Mesothelial cell of epicardium (in vitro differentiated cells): ENCODE data around the gene ATAD2B. TPM values are rescaled to one million over a fixed set of nuclear protein-coding genes. Genes with fewer than 3 reads are reported as not detected.

ENCODE experiments used
- DNase-seq, 2 experiments: peaks; one replicate each; pipeline ENCODE4 v3.0.0; 2021; ENCODE audit warnings: low spot score in 2 of 2; ENCODE audit not compliant: unreplicated experiment in 2 of 2
- H3K27ac Mint-ChIP-seq: 2 replicates; pipeline ENCODE4 v1.8.0; 2021; ENCODE audit warnings: mixed read lengths
- H3K27me3 Mint-ChIP-seq: 2 replicates; pipeline ENCODE4 v1.8.0; 2021; ENCODE audit warnings: low read depth, mixed read lengths
- H3K36me3 Mint-ChIP-seq: 2 replicates; pipeline ENCODE4 v1.8.0; 2021; ENCODE audit warnings: mixed read lengths
- H3K4me1 Mint-ChIP-seq: 2 replicates; pipeline ENCODE4 v1.8.0; 2021; ENCODE audit warnings: mixed read lengths
- H3K4me3 Mint-ChIP-seq: 2 replicates; pipeline ENCODE4 v1.8.0; 2021; ENCODE audit warnings: mild to moderate bottlenecking, moderate library complexity, mixed read lengths
- H3K9me3 Mint-ChIP-seq: 2 replicates; pipeline ENCODE4 v1.8.0; 2021; ENCODE audit warnings: mixed read lengths
- total RNA-seq: library from RNA; stranded (reverse); gene quantifications from 3 replicates; pipeline ENCODE4 v1.2.1, GENCODE V29; 2021
- TF ChIP-seq, protein P1 (sequence below): fragments of 200-600 bp; sonication (generic); IDR thresholded peaks from one replicate; pipeline ENCODE4 v1.5.0; 2021; ENCODE audit warnings: antibody characterized with exemption; ENCODE audit not compliant: unreplicated experiment

Gene ATAD2B
- total RNA-seq, 1 donor from 2014 or later = 35.6 TPM

- Mint-ChIP-seq H3K36me3 (peaks cover 12% of the 10 kb centered on the region), H3K4me3 (no peak overlapping the region), H3K4me1 (no peaks in the 10 kb centered on the region), H3K9me3 (no peaks in the 10 kb centered on the region), H3K27ac (no peak overlapping the region), H3K27me3 (no peaks in the 10 kb centered on the region)
- no peak for DNase-seq
- TF ChIP-seq, protein P1, sequence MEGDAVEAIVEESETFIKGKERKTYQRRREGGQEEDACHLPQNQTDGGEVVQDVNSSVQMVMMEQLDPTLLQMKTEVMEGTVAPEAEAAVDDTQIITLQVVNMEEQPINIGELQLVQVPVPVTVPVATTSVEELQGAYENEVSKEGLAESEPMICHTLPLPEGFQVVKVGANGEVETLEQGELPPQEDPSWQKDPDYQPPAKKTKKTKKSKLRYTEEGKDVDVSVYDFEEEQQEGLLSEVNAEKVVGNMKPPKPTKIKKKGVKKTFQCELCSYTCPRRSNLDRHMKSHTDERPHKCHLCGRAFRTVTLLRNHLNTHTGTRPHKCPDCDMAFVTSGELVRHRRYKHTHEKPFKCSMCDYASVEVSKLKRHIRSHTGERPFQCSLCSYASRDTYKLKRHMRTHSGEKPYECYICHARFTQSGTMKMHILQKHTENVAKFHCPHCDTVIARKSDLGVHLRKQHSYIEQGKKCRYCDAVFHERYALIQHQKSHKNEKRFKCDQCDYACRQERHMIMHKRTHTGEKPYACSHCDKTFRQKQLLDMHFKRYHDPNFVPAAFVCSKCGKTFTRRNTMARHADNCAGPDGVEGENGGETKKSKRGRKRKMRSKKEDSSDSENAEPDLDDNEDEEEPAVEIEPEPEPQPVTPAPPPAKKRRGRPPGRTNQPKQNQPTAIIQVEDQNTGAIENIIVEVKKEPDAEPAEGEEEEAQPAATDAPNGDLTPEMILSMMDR = no peak
Measured at GRCh38 chr2:23713351-23713750, 213.6 kb downstream of the ATAD2B start.

DNA sequence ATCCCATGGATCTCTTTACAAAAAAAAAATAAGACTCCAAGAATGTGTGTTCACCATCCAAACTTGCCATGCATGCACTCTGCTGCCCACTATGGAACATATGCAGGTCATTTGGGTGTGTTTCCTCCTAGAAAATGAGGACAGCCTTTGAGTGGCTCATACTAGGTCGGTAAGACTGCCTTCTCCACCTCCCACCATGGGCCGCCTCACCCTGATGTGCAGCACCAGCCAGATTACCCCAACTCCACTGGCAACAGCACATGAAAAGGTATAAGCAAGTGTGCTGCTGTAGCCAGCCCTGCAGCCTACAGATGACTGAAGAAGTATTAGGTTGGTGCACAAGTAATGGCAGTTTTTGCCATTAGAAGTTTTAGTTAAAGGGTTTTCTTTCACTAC lies 214.2 kb downstream of the ATAD2B start:
- peaks cover 14% of the 10 kb centered on the region for H3K36me3 Mint-ChIP-seq
- no peak overlapping the region for H3K27ac Mint-ChIP-seq
- no peak overlapping the region for H3K4me3 Mint-ChIP-seq

GRCh38 chr2:23711979-23712755 lies 214.8 kb downstream of the ATAD2B start:
- H3K36me3 Mint-ChIP-seq = peaks cover 20% of the 10 kb centered on the region
- TF ChIP-seq, protein P1 = no peak
- H3K4me3 Mint-ChIP-seq = no peak overlapping the region
- no peak overlapping the region for H3K27ac Mint-ChIP-seq
- H3K27me3 Mint-ChIP-seq = no peaks in the 10 kb centered on the region
- no peaks in the 10 kb centered on the region for H3K9me3 Mint-ChIP-seq
- DNase-seq = no peak
- peaks cover 4% of the 10 kb centered on the region for H3K4me1 Mint-ChIP-seq

More for the DNA sequence above, 214.2 kb downstream of the ATAD2B start:
- no peaks in the 10 kb centered on the region for H3K9me3 Mint-ChIP-seq
- no peaks in the 10 kb centered on the region for H3K4me1 Mint-ChIP-seq
- H3K27me3 Mint-ChIP-seq = no peaks in the 10 kb centered on the region
- TF ChIP-seq, protein P1 = no peak
- DNase-seq = no peak

GRCh38 chr2:23709311-23709710 lies 217.6 kb downstream of the ATAD2B start:
- H3K27me3 Mint-ChIP-seq = no peaks in the 10 kb centered on the region

DNA sequence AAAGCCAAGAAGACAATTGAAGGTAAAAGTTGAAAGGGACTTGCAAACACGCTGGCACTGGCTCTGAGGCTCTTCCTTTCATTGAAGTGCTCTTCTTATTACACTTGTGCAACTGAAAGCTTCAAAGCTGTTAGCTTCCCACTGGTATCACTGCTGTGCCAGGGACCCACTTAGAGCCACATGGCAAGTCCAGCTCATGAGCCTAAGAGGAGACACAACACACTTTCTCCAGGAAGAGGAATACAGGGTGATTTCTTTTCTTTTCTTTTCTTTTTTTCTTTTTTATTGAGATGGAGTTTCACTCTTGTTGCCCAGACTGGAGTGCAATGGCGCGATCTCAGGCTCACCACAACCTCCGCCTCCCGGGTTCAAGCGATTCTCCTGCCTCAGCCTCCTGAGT lies 218.2 kb downstream of the ATAD2B start:
- Mint-ChIP-seq H3K27me3 (no peaks in the 10 kb centered on the region), H3K4me3 (no peak overlapping the region), H3K36me3 (peaks cover 37% of the 10 kb centered on the region), H3K4me1 (peaks cover 9% of the 10 kb centered on the region), H3K27ac (no peak overlapping the region), H3K9me3 (no peaks in the 10 kb centered on the region)
- no peak for DNase-seq
- TF ChIP-seq, protein P1 = no peak

More at GRCh38 chr2:23709311-23709710, 217.6 kb downstream of the ATAD2B start:
- H3K27ac Mint-ChIP-seq = no peak overlapping the region
- no peaks in the 10 kb centered on the region for H3K9me3 Mint-ChIP-seq
- peaks cover 9% of the 10 kb centered on the region for H3K4me1 Mint-ChIP-seq
- TF ChIP-seq, protein P1 = no peak
- peaks cover 37% of the 10 kb centered on the region for H3K36me3 Mint-ChIP-seq
- DNase-seq = no peak
- no peak overlapping the region for H3K4me3 Mint-ChIP-seq
